GM19467 (cell line): ENCODE measurements around the gene MSTN.

Experiments
- ATAC-seq: cut with Tn5 transposase; IDR thresholded peaks from one replicate; pipeline ENCODE4 v1.9.1; 2021; ENCODE audit warnings: mild to moderate bottlenecking, moderate library complexity; ENCODE audit not compliant: unreplicated experiment

Gene MSTN

DNA sequence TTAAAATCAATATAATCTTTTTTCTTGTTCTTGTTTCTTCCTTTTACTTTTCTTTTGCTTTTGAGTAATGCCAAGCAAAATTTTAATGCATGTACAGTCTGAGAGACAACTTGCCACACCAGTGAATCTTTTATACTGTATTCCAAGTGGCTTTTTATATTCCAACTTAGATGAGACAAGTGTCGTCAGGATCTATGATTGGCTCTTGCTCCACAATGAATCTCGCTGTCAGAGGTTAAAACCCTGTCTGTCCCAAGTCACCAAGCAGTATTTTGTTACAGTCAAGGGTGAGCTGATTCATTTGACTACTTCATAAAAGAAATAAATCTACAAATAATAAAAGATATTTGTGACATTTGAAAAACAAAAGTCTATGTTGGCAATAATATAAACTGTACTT lies at the start of gene MSTN:
MSTN (minus strand) TSS at position 129 of the 400 bp plus-strand sequence. CDS start 133 bp downstream, outside the sequence.
- ATAC-seq: no peak

DNA sequence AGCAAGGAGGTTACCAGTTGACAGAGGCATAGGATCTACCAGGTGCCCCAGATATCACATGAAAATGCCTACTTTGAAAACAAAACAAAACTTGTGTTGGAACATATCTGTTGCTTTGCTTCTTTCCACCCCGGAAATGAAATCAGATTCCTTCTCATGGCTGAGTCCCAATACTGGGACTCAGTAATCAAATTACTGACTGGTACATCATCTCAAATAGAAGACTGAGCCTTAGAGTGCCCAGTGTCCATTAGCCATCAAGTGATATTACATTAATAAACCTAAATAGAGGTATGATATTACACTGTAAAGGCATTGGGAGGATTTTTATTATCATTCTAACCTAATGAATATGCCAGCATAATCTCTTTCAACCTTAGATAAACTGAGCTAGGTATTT lies 48.6 kb upstream of the MSTN start:
- ATAC-seq: no peak

DNA sequence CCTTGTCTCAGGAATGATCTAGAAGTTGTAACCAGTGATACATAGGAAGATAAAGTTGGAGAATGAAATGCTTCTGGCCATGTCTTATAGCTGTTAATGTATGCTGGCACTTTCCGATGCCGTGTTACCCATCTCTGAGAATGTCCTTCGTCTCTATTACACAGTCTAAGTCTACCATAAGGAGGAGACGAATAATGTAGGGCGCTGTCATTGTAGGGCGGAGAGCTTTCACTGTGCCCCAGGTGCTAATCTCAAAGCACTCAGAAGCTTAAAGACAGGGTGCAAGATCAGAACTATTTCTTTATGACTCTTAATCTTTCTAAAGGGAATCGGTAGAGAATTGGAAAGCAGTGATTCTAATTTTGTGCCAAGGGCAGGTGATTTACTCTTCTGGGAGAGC lies 48.2 kb upstream of the MSTN start:
- ATAC-seq: no peak

DNA sequence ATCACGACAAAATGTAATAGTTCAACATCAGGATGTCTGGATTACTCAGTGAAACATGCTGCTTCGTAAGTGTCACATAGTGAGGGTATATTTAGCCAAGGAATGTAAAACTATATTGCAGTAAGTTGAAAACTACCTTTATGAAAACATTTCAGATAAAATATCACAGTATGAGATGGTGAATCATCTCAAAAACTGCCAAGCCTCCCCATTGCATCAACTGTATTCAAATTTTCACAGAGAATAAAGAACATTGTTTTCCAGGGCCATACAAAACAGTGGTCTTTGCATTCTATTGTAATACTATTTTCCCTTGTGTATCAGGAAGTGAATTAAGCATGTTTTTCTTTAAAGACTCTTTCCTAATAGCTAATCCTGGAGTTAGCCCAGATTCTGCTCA lies 47.6 kb upstream of the MSTN start:
- ATAC-seq: no peak

DNA sequence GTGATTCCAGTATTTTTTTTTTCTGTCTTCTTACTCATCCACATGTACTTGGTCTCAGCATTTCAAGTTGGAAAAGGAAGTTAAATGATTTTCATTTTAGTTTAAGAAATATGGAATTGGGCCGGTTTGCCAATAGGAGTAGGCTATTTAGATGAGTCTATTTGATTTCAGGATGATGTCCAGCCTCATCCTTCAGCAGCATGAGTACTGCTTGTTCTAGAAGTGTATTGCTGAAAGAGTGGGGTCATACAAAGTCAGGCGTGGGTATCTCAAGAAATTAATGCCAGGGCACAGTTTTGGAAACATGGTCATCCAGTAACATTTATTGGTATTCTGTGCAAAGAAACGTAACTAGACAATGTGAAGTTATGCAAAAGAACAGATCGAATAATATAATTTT lies 44.9 kb upstream of the MSTN start:
- no peak for ATAC-seq

DNA sequence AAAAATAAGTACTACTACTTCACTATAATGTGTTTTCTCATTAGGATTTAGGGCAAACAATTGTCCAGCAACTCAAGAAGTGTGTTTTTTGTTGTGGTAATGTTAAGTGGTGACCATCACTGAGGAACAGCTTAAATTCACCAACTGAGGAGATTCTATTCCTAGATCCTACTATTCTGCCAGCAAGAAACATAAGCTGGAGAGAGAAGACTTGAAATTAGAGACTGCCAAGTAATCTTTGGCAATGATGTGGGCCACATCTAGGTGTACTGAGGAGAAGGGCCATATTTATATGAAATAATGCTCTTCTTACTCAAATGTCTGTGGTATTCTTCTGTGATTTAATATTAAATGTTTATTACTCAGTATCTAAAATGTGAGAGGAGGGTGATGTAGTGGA lies 44.3 kb upstream of the MSTN start:
- ATAC-seq: no peak

DNA sequence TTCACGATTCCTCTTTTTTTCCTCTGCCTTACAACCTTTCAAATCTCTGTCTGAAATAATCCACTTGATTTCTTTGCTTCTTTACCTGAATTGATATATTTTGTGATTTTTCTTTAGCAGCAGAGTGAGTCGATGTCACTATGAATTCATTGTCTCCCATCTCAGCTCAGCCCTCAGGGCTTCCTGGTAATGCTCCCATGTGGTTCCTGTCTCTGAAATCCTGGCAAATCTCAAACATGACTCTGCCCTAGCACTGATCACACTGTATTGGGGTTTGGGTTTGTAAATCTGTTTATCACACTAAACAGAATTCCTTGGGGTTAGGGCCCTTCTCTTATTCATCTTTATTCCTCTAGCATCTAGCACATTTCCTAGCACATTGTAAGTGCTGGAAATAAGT lies 43.0 kb upstream of the MSTN start:
- no peak for ATAC-seq

DNA sequence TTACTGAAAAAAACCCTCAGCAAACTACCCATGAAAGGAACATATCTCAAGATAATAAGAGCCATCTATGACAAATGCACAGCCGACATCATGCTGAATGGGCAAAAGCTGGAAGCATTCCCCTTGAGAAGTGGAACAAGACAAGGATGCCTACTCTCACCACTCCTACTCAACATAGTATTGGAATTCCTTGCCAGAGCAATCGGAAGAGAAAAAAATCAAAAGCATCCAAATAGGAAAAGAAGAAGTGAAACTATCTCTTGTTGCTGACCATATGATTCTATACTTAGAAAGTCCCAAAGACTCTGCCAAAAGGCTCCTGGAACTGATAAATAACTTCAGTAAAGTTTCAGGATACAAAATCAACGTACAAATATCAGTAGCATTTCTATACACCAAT lies 40.6 kb upstream of the MSTN start:
- no peak for ATAC-seq

DNA sequence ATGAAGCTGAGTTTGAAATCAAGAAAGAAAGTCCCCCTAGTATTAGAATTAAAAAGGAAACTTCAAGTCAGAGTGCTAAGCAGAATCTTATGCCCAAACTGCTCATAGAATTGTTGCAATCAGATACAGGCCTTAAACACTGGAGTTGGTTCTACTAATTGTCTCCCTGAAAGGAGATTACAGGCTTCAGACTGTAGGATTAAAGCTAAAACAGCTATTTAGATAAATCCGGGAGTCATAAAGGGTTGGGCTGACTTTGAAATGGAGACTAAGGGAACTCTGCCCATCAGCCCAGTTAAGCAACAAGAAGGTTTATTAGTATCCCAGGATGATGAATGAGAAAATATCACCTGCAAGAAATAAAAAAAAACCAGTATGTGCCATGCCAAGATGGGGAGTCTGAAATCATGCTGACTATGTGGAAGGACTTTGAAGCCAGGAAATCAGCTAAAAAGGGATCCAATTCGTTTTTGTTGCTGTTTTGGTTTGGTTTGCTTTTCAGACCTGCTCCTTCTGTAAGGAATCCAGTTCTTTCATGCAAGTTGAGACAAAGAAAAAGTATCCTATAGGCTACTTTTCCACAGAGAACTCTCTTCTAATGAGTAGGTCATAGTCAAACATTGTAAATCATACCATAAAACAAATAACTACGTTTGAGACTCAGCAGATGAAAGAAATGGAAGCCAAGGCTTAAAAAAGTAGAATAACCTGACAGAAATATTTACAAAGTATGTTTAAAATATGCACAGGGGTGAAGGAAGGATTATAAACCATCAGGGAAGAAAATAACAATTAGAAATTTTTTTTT lies 37.6 kb upstream of the MSTN start:
- ATAC-seq: no peak

DNA sequence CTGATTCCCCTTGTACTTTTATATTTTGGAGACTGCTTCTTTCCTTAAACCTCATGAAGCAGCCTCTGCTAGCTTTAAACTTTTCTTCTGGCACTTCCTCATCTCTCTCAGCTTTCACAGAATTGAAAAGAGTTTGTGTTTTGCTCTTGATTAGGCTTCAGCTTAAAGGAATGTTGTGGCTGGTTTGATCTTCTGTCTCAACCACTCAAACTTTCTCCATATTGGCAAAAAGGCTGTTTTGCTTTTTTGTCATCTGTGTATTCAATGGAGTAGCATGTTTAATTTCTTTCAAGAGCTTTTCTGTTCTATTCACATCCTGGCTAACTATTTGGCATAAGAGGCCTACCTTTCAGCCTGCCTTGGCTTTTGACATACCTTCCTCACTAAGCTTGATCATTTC lies 36.3 kb upstream of the MSTN start:
- no peak for ATAC-seq

DNA sequence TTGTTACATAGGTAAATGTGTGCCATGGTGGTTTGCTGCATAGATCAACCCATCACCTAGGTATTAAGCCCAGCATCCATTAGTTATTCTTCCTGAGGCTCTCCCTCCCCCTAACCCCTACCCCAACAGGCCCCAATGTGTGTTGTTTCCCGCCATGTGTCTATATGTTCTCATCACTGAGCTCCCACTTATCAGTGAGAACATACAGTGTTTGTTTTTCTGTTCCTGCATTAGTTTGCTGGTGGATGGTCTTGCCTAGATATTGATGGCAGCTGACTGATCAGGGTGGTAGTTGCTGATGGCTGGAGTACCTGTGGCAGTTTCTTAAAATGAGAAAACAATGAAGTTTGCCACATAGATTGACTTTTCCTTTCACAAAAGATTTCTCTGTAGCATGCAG lies 34.6 kb upstream of the MSTN start:
- ATAC-seq: no peak

DNA sequence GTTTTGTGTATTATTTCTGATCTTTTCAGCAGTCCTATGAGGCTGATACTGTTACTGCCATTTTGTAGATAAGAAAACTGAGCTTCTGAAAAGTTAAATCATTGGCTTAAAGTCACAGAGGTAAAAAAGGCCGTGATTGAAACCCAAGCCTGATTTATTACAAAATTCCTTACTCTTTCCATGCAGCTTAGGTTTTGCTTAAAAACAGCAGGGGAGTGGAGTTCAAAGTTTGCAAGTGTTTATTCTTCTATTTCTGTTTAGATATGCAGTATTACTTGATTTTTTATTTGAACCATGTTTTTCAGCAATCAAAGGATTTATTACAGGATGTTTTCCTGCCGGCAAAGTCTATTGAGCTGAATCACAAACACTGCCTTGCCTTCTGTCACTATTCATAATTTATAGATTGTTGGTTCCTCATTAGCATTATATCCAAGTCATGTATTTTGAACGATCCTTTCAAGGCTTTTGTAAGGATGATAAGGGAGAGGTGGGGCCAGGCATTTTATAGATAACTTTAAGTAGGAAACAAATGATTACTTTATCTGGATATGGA lies 31.9 kb upstream of the MSTN start:
- no peak for ATAC-seq

DNA sequence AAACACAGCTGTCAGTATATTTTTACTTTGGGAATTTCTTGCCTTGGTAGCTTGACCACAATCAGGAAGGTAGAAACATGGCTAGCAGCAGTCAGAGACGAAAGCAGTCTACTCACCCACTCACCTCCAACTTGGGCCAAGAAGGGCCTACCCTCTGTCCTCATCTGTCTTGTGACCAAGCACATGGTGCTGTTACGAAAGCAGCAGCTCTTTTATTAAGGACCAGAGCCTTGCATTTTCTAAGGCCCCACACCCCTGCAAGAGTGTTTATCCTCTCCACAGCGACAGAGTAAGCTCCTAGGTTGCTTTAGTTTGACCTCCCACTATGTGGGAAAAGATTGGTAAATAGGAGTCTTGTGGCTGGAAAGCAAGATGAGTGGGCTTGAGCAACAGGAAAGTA lies 31.3 kb upstream of the MSTN start:
- no peak for ATAC-seq

DNA sequence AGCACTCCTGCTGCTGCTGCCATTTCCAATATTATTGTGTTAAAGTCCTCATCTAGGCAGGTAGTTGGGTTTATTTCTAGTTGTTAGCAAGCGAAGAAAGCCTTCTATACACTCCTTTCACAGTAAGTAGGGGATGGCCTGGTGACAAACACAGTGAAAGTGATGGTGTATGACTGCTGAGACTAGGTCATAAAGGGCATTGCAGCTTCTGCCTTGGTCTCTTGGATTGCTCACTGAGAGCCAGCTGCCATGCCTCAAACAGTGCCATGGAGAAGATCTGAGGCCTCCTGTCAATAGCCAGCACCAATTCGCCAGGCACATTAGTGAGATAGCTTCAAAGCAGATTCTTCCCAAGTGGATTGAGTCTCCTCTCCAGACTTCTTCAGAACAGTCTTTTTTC lies 27.6 kb upstream of the MSTN start:
- no peak for ATAC-seq

DNA sequence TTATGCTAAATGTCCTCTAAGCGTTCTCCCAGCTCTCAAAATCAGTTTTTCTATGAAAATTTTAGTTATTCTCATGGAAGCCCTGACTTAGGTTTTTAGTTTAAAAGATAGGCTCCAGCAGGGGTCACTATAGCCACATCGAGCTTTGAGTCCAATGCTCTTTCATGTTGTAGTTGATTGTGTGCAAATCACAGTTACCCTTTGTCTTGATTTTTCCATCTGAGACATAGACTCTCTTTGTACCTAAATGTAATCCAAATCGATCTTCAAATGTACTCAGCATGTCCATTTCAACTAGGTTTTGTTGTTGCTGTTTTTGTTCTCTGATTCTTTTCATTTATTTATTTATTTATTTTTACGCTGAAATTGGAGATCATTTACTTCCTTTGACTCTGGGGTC lies 26.4 kb upstream of the MSTN start:
- no peak for ATAC-seq

DNA sequence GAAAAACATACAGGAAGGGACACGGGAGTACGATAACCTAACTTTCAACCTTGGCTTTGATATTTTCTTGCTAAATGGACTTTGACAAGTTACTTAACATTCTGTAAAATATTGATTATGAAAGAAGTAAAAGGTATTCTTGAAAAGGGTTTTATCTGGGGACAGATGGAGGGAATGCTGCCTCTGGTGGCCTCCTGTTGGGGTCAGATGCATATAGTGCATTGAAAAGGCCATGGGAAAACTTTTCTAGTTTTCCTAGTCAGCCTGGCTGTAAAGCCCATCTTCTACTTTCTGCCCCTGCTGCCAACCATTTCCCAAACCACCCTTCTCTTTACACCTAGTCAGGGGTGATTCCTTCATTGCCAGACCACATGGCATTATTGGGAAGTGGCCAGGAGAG lies 22.2 kb upstream of the MSTN start:
- ATAC-seq: no peak

DNA sequence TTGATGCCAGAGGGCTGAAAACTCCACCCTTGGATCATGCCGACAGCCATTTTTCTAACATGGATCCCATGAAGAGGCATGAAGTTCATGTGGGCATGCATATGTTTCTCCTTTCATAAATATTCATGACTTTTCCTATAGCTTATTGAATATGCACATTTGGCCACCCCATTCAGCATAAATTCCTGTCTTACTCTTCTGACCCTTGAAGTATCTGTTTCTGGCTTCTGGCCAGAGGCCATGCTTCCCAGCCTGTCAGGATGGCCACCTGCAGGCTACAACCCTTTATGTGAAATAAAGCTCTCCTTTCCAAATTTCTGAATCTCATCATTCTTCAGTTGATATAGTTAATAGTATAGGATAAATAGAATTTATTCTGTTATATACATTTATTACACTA lies 19.6 kb upstream of the MSTN start:
- no peak for ATAC-seq

DNA sequence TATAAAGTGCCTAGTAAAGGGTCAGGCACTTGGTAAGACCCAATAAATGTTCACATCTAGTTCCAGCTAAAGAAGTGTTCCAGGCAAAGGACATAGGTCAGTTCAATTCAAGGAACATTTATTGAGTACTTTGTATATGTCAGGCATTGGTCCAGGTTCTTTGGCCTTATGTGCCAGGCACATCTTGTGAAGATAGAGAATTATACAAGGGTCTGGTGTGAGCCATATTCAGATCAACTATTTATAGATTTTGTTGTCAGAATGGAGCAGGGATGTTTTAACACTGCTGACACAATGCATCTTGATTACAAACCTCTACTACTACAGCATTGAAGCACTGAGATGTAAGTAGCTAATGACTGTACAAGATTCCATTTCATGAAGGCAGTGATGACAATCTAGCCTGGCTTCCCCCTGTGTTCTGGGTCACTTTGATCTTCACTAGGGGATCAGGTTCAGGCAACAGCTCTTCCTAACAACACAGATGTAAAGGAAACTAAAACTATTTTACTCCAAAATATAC lies 18.1 kb upstream of the MSTN start:
- ATAC-seq: no peak

DNA sequence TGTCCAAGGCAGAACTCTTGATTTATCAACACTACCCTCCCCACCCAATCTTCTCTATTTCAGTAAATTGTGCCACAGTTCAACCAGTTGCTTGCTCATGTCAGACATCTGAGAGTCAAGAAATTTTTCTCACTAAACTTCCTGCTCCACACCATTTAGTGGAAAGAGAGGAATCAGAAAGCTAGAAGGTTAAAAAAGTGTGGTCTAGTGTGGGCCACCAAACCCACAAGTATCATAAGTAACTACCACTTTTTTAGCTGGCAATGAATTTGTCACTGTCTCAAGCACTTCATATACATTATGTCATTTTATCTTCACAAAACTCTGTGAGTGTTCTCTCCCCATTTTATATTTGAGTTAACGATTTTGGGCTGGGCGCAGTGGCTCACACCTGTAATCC lies 16.6 kb upstream of the MSTN start:
- no peak for ATAC-seq

DNA sequence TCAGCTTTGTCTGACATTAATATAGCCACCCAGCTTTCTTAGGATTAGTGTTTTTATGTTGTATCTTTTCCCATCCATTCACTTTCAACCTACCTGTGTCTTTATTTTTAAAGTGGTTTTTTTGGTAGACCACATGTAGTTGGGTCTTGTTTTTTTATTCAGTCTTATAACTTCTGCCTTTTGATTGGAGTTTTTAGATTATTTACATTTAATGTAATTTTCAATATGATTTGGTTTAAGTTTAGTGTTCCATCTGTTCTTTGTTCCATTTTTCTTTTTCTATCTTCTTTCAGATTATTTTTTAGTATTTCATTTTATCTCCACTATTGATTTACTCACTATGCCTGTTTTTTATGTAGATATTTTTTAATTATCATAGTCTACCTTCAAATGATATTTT lies 13.1 kb upstream of the MSTN start:
- ATAC-seq: no peak

DNA sequence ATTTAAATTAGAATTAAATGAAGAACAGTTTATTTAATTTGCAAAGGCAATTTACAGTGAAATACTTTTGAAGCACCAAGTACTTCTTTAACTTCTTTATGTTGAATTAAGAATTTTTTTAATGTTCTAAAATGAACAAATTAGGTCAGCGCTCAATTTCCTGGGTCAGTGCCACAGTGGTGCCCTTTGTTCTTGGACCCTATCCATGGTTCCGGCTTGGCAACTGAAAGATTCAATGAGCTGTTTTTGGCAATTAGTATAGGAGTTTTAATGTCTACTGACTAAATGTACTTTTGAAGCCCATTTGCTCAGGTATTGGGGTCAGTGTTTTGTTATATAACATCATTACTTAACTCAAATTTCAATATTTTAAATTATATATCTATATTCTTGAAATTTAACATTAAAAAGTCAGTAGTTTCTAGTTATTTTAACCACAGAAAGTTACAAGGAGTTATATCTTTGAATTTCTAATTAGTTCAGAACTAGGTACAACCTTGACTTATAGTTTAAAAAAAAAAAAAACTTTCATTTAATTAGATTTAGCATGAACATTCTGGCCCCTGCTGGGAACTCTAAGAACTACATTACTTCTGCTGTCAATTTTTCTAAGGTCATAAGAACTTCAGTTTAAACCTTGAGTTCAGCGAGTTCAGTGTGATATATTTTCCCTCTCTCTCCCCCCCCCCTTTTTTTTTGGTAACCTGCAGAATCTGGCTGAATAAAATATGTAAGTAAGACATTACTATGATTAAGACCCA lies 7.6 kb upstream of the MSTN start:
- no peak for ATAC-seq

DNA sequence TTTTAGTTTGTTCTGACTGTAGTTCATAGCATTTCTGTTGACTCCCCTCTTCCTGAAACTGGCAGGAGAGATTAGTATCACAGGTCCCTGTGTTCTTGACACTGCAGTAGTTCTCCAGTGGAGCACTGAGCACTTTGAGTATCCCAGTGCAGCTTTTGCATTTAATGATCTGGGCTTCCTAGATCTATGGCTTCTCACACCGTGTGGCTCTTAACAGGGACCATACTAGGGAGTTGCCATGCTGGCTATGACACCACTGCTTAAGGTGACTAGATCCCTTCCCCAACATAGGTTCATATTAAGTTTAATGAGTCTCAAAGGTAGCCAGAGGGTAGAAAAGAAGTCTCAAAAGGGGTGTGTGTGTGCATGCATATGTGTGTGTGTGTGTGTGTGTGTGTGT lies 6.2 kb upstream of the MSTN start:
- ATAC-seq: no peak
